Stimulated activated CD4-positive, alpha-beta T cell treated with anti-CD3 and anti-CD28 coated beads, TNF-alpha, amount 100 ng/mL, for 4 hours (primary cell): ENCODE results near the gene NBPF19.
"Not testable (repeated sequence)": the region's sequence is repeated elsewhere in the genome, so short reads cannot be mapped to it uniquely, and the experiment has no call there.

ENCODE experiments used
- DNase-seq, 3 experiments: peaks; one replicate each; pipeline ENCODE4 v3.0.0-alpha.2; 2020; ENCODE audit warnings: low read depth in 3 of 3

NBPF19 gene, protein sequence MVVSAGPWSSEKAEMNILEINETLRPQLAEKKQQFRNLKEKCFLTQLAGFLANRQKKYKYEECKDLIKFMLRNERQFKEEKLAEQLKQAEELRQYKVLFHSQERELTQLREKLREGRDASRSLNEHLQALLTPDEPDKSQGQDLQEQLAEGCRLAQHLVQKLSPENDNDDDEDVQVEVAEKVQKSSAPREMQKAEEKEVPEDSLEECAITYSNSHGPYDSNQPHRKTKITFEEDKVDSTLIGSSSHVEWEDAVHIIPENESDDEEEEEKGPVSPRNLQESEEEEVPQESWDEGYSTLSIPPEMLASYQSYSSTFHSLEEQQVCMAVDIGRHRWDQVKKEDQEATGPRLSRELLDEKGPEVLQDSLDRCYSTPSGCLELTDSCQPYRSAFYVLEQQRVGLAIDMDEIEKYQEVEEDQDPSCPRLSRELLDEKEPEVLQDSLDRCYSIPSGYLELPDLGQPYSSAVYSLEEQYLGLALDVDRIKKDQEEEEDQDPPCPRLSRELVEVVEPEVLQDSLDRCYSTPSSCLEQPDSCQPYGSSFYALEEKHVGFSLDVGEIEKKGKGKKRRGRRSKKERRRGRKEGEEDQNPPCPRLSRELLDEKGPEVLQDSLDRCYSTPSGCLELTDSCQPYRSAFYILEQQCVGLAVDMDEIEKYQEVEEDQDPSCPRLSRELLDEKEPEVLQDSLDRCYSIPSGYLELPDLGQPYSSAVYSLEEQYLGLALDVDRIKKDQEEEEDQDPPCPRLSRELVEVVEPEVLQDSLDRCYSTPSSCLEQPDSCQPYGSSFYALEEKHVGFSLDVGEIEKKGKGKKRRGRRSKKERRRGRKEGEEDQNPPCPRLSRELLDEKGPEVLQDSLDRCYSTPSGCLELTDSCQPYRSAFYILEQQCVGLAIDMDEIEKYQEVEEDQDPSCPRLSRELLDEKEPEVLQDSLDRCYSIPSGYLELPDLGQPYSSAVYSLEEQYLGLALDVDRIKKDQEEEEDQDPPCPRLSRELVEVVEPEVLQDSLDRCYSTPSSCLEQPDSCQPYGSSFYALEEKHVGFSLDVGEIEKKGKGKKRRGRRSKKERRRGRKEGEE (N-terminal part only)

DNA sequence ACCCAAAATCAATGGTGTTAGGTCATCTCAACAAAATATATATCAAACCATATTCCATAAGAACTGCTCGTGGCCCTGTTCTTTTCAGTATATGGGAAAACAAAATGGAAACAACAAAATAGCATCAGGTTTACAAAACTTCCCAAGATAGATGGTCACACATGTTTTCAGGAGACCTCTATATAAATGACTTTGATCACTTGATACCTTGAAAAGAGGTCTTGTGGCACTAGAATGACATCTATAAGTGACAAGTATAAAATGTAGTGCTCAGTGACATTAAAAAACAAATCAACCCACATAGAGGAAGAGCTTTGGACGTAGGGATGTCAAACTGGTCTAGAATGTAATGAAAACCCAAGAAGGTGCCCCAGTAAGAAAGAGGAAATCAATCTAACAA lies at the start of gene NBPF19:
Gene NBPF19 (plus strand): TSS at position 301 of the 400 bp plus-strand sequence. CDS start 888 bp downstream, outside the sequence.
- DNase-seq, result not testable (repeated sequence)

DNA sequence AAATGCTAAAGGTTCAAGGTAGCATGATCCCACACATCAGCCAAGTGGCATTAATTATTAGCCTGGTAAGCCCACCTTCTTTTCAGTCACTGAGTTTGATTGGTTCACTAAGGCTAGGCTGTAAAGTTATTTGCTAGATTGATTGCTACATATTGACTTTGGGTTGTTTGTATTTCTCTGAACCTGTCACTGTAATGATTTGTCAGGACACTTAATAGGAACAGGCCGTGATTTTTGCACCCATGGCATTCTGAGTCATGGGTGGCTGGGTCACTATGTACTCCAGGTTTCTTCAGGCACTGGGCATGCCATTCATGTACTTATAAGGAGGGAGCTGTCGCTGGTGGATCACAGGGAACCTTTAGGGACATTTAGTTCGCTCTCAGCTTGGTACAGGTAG lies 46.5 kb upstream of the NBPF19 start:
- not testable (repeated sequence) for DNase-seq

DNA sequence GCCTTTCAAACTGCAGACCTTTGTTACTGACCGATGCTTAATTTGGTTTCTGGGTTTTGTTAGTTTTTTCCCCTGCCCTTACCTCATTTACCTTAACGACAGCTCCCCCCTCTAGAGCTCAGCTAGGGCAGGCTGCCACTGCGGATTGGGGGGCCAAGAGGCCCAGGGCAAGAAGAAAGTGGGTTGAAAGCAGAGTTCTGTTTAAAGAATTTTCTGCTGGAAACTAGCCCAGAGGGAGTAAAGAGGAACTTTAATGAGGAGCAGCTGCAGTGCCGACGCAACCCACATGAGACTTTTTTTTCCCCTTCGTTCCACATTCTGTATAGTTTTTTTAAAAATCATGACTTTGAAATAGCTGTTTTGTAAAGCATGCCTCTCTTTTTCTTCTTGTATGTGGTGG lies 29.4 kb upstream of the NBPF19 start:
- not testable (repeated sequence) for DNase-seq

DNA sequence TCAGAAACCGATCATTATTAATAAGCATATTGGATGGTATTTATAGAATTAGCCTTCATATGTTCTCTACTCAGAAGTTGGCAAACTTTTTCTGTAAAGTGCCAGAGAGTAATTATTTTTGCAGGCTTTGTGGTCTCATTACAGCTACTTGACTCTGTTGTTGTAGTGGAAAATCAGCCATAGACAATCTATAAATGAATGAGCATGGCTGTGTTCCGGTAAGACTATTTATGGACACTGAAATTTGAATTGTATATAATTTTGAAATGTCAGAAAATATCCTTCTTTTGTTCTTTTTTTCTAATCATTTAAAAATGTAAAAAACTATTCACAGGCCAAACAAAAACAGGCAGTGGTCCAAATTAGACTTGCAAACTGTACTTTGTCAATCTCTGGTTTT lies 22.6 kb upstream of the NBPF19 start:
- not testable (repeated sequence) for DNase-seq

DNA sequence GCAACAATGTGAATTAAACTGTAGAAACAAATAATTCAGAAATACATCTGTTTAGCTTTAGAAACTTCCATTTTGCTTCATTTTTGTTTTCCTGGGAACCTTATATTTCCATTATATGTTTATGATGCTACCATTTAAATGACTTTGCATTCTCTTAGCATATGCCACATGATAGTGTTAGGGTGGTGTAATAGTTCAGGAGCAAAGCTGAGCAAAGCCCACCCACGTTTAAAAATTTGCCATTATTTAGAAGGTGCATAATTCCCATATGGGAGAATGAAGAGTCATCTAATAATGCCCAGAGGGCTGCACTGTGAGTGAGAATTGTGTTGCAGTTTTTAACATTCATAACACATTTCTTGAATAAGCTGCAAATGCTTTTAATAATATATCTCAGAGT lies 22.2 kb upstream of the NBPF19 start:
- DNase-seq, result not testable (repeated sequence)

DNA sequence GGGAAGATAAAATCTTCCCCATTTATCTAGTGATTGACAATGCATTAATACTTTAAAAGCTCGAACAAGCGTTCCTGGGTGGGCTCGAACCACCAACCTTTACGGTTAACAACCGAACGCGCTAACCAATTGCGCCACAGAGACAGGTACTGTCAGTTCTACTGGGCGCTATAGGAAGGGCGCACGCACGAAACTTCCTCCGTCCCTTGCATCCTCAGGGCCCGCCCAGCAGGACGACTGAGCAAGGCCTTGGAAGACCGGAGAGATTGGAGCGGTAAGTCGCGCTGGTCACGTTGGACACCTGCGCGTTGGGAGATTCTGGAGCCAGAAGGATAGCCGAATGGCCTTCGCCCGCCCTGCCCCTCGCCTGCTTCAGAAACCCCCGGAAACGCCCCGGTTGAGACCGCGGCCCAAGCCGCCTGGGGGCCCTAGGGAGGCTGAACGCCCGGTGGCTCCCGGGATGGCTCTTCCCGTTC lies 83.5 kb downstream of the NBPF19 start:
- peak; percentile 20 to 38 (median 30) for DNase-seq

DNA sequence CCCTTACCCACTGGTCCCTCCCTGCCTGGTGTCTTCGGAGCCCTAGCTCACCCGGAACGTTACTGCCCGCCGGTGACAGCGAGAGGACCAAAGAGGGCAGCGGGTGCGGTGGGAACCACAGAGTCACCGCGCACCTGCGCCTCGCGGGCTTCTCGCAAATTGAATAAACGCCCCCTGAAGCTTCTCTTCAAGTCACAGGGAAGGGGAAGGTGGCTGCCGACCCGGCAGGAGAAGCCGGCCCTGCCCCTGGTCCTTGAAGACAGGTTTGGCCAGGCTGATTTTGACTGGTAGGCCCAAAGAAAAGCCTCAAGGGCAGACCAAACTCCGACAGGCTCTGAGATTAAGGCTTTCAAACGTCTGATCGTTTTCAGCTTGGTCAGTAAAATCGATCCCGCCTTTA lies 87.0 kb downstream of the NBPF19 start:
- DNase-seq, result not testable (repeated sequence)

DNA sequence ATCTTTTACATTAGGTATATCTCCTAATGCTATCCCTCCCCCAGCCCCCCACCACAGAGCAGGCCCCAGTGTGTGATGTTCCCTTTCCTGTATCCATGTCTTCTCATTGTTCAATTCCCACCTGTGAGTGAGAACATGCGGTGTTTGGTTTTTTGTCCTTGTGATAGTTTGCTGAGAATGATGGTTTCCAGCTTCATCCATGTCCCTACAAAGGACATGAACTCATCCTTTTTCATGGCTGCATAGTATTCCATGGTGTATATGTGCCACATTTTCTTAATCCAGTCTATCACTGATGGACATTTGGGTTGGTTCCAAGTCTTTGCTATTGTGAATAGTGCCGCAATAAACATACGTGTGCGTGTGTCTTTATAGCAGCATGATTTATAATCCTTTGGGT lies 90.6 kb downstream of the NBPF19 start:
- DNase-seq, result not testable (repeated sequence)

DNA sequence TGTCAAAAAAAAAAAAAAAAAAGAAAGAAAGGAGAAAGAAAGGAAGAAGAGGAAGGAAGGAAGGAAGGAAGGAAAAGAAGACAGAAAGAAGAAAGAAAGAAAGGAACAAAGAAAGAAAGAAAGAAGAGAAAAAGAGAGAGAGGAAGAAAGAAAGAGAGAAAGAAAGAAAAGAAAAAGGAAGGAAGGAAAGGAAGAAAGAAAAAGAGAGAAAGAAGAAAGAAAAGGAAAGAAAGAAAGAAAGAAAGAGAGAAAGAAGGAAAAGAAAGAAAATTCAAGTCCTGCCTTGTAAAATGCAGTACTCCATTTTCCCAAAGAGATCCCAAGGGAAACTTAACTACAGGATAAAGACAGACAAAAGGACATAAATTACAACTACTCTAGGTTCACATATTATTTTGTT lies 97.9 kb downstream of the NBPF19 start:
- DNase-seq, result not testable (repeated sequence)

DNA sequence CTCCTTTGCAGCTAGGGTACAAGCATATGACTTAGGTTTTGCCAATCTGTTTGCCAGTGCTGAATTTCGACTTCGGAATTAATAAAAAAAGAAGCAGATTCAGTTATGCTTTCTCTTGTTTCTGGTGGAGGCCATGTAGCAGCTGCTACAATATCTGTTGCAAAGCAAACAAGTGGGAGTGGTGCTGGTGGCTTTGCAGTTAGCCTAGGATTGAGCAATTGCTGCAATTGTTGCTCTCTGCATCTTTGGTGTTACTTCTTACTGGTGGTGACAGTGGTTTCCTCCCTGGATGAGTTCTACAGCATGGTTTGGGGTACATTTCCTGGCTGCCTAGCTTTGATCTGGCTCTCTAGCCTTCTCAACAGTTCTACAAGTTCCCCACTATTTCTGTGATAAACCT lies 110.7 kb downstream of the NBPF19 start:
- not testable (repeated sequence) for DNase-seq
